Middle frontal gyrus (tissue), 1 donor: ENCODE results near the gene LYZL6.
"Not testable (repeated sequence)": the region's sequence is repeated elsewhere in the genome, so short reads cannot be mapped to it uniquely, and the experiment has no call there.

Experiments
- DNase-seq: peaks from one replicate; pipeline ENCODE4 v3.0.0-alpha.2; 2015; ENCODE audit warnings: low spot score; ENCODE audit errors: extremely low spot score

LYZL6 gene

GRCh38 chr17:35947156-35947585 lies 3.7 kb upstream of the LYZL6 start:
- DNase-seq: no peak

- DNase-seq: no peak
Measured at GRCh38 chr17:35944151-35944550, 638 bp upstream of the LYZL6 start.

GRCh38 chr17:35942588-35943186 lies 826 bp downstream of the LYZL6 start:
- no peak for DNase-seq

GRCh38 chr17:35938492-35938891 lies 5.0 kb downstream of the LYZL6 start:
- DNase-seq: not testable (repeated sequence)

- DNase-seq: no peak
Measured at GRCh38 chr17:35936063-35936462, 7.5 kb downstream of the LYZL6 start.

GRCh38 chr17:35934760-35935159 lies 8.8 kb downstream of the LYZL6 start:
- DNase-seq: no peak

GRCh38 chr17:35932586-35932985 lies 10.9 kb downstream of the LYZL6 start:
- no peak for DNase-seq

- no peak for DNase-seq
Measured at GRCh38 chr17:35931794-35932425, 11.6 kb downstream of the LYZL6 start.

- DNase-seq: no peak
Measured at GRCh38 chr17:35930211-35931065, 13.1 kb downstream of the LYZL6 start, which contains the start of gene RDM1. Gene RDM1 (minus strand): TSS chr17:35930773. CDS start chr17:35930727, 46 bp downstream.

- no peak for DNase-seq
Measured at GRCh38 chr17:35927714-35928113, 15.8 kb downstream of the LYZL6 start.

GRCh38 chr17:35923609-35924114 lies 19.9 kb downstream of the LYZL6 start:
- no peak for DNase-seq

- no peak for DNase-seq
Measured at GRCh38 chr17:35920229-35920628, 23.3 kb downstream of the LYZL6 start.

GRCh38 chr17:35918665-35919064 lies 24.8 kb downstream of the LYZL6 start:
- no peak for DNase-seq

- no peak for DNase-seq
Measured at GRCh38 chr17:35917519-35918213, 25.8 kb downstream of the LYZL6 start.

- no peak for DNase-seq
Measured at GRCh38 chr17:35915153-35915964, 28.2 kb downstream of the LYZL6 start.

GRCh38 chr17:35914354-35914753 lies 29.2 kb downstream of the LYZL6 start:
- no peak for DNase-seq

GRCh38 chr17:35913609-35914008 lies 29.9 kb downstream of the LYZL6 start:
- DNase-seq: no peak

- DNase-seq: no peak
Measured at GRCh38 chr17:35912942-35913341, 30.6 kb downstream of the LYZL6 start.

- no peak for DNase-seq
Measured at GRCh38 chr17:35912339-35912912, 31.1 kb downstream of the LYZL6 start.

- no peak for DNase-seq
Measured at GRCh38 chr17:35909408-35909807, 34.1 kb downstream of the LYZL6 start.
